K562 (cell line): ENCODE results near the gene SCYGR1.

Experiments
- CTCF ChIP-seq, 3 experiments: IDR thresholded peaks in 2 of 3; conservative IDR thresholded peaks in 1 of 3; 2 replicates each; pipeline ENCODE4 v1.5.1; 2011 to 2012; ENCODE audit warnings: low read length in 3 of 3, mild to moderate bottlenecking in 3 of 3, control low read depth in 2 of 3, improper control_type of control experiment in 1 of 3, inconsistent platforms in 1 of 3, low read depth in 1 of 3, mixed read lengths in 1 of 3, moderate library complexity in 1 of 3; ENCODE audit not compliant: insufficient read depth in 2 of 3
- MAZ ChIP-seq, 2 experiments: fragments of 450-650 bp in 1 of 2; sonication (generic) in 1 of 2; formaldehyde crosslinking; IDR thresholded peaks in 1 of 2; conservative IDR thresholded peaks in 1 of 2; 2 replicates each; pipeline versions ENCODE4 v1.4.0 to v1.5.0; 2020; ENCODE audit warnings: mild to moderate bottlenecking in 1 of 2, missing genetic modification reagents in 1 of 2
- NFE2L1 ChIP-seq: fragments of 450-650 bp; IDR thresholded peaks from 2 replicates; pipeline ENCODE4 v1.6.1; 2016; ENCODE audit warnings: missing genetic modification characterization, low read depth, mild to moderate bottlenecking, missing compliant biosample characterization, moderate library complexity, borderline replicate concordance
- RCOR1 ChIP-seq, 2 experiments: IDR thresholded peaks; 2 replicates each; pipeline ENCODE4 v1.6.1; 2012; ENCODE audit warnings: low read depth in 2 of 2, low read length in 2 of 2, borderline replicate concordance in 1 of 2, improper control_type of control experiment in 1 of 2
- SMAD3 ChIP-seq: fragments of 450-650 bp; formaldehyde crosslinking; conservative IDR thresholded peaks from 2 replicates; pipeline ENCODE4 v1.4.0; 2020; ENCODE audit warnings: mild to moderate bottlenecking

DNA sequence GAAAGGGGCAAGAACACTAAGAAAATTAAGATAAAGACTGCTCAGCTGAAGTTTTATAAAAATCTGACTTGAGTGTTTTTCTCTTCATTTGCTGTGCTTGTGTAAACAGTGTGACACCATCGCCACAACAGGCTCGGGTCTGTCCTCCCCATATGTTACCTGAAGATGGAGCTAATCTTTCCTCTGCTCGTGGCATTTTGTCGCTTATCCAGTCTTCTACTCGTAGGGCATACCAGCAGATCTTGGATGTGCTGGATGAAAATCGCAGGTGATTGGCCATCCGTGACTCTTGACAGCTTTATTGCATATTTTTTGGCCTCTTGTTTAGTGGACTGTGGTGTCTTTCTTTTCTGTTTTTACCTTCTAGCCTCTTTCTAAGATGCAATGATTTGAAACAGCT lies 40.6 kb downstream of the SCYGR1 start:
- TF ChIP-seq CTCF (IDR thresholded peaks at IDR 0.05 in 2 of 3, conservative IDR thresholded peaks at IDR 0.05 in 1 of 3; ENCODE audit: insufficient read depth in 2 of 3, low read depth in 1 of 3, low read length in 3 of 3) (no peak), SMAD3 (CRISPR knock-in tag) (no peak), RCOR1 (IDR thresholded peaks at IDR 0.05; ENCODE audit: borderline replicate concordance in 1 of 2, low read depth in 2 of 2, low read length in 2 of 2) (no peak), NFE2L1 (tag) (no peak), MAZ (CRISPR knock-in tag; conservative IDR thresholded peaks at IDR 0.05 in 1 of 2, IDR thresholded peaks at IDR 0.05 in 1 of 2) (no peak)
